Activated CD8-positive, alpha-beta T cell treated with anti-CD3 and anti-CD28 coated beads for 36 hours (primary cell): Measurements from ENCODE around the gene HMX1. TPM values are rescaled to one million over a fixed set of nuclear protein-coding genes. Genes with fewer than 3 reads are reported as not detected.

Source experiments
- ATAC-seq: fragments of 200-7000 bp; cut with Tn5 transposase; one replicate; pipeline ENCODE4 v1.10.0; 2021; ENCODE audit warnings: mild to moderate bottlenecking, moderate library complexity
- CTCF ChIA-PET: fragments of 350-600 bp; sonication (Branson Sonifier 250); formaldehyde crosslinking; loops from one replicate; lab custom pipeline; 2021; ENCODE audit warnings: antibody characterized with exemption; lab: Charles Lee
- POLR2A ChIA-PET: fragments of 350-600 bp; sonication (Branson Sonifier 250); formaldehyde crosslinking; loops from one replicate; lab custom pipeline; 2021; ENCODE audit warnings: antibody characterized with exemption; lab: Charles Lee
- DNase-seq: peaks from one replicate; pipeline ENCODE4 v3.0.0-alpha.2; 2020
- H3K27ac Mint-ChIP-seq: one replicate; pipeline ENCODE4 v1.8.0; 2021; ENCODE audit warnings: mild to moderate bottlenecking, mixed read lengths
- H3K27me3 Mint-ChIP-seq: one replicate; pipeline ENCODE4 v1.8.0; 2021; ENCODE audit warnings: mixed read lengths
- H3K36me3 Mint-ChIP-seq: one replicate; pipeline ENCODE4 v1.8.0; 2021; ENCODE audit warnings: low read depth, mixed read lengths
- H3K4me1 Mint-ChIP-seq: one replicate; pipeline ENCODE4 v1.8.0; 2021; ENCODE audit warnings: low read depth, mixed read lengths
- H3K4me3 Mint-ChIP-seq: one replicate; pipeline ENCODE4 v1.8.0; 2021; ENCODE audit warnings: mild to moderate bottlenecking, moderate library complexity, mixed read lengths
- H3K9me3 Mint-ChIP-seq: one replicate; pipeline ENCODE4 v1.8.0; 2021; ENCODE audit warnings: mixed read lengths
- CTCF ChIP-seq: fragments of 200-600 bp; IDR thresholded peaks from one replicate; pipeline ENCODE4 v1.8.0; 2022; ENCODE audit warnings: antibody characterized with exemption, mild to moderate bottlenecking
- intact Hi-C: fragments of 100-400 bp; cut with micrococcal nuclease; formaldehyde crosslinking; loops from one replicate; pipeline ENCODE4 v1.10.0; 2022
- total RNA-seq, 2 experiments: library from RNA; stranded (reverse); gene quantifications; one replicate each; pipeline ENCODE4 v1.2.3, GENCODE V29; 2021

HMX1 gene
- total RNA-seq, 2 experiments from 2014 or later = not detected

GRCh38 chr4:8865681-8866310 is 5.8 kb downstream of the HMX1 start:
- Mint-ChIP-seq H3K36me3 (no peaks in the 10 kb centered on the region), H3K9me3 (no peaks in the 10 kb centered on the region), H3K27me3 (peaks cover 73% of the 10 kb centered on the region), H3K4me3 (no peak overlapping the region), H3K4me1 (peaks cover 2% of the 10 kb centered on the region), H3K27ac (no peak overlapping the region)
- intact Hi-C loops = no loop called here
- ATAC-seq = no peak
- POLR2A ChIA-PET = no interaction called here
- CTCF ChIA-PET = no interaction called here
- no peak for TF ChIP-seq CTCF
- DNase-seq = no peak

GRCh38 chr4:8864912-8865680 is 6.5 kb downstream of the HMX1 start:
- CTCF ChIA-PET = no interaction called here
- no peak for DNase-seq
- no peak for TF ChIP-seq CTCF
- no peak overlapping the region for H3K27ac Mint-ChIP-seq
- intact Hi-C loops = no loop called here
- no peaks in the 10 kb centered on the region for H3K36me3 Mint-ChIP-seq
- no peak for ATAC-seq
- H3K4me1 Mint-ChIP-seq = peaks cover 3% of the 10 kb centered on the region
- no peaks in the 10 kb centered on the region for H3K9me3 Mint-ChIP-seq
- peaks cover 72% of the 10 kb centered on the region for H3K27me3 Mint-ChIP-seq
- POLR2A ChIA-PET = no interaction called here
- H3K4me3 Mint-ChIP-seq = no peak overlapping the region

GRCh38 chr4:8863686-8864682 is 7.7 kb downstream of the HMX1 start:
- H3K4me1 Mint-ChIP-seq = peaks cover 3% of the 10 kb centered on the region
- DNase-seq = no peak
- no peaks in the 10 kb centered on the region for H3K36me3 Mint-ChIP-seq
- peaks cover 71% of the 10 kb centered on the region for H3K27me3 Mint-ChIP-seq
- no peak for TF ChIP-seq CTCF
- POLR2A ChIA-PET = no interaction called here
- no peak for ATAC-seq
- H3K9me3 Mint-ChIP-seq = no peaks in the 10 kb centered on the region
- CTCF ChIA-PET = interaction anchor here (0.7 kb wide), 1 partner anchor 12 kb away, joined by 3 read pairs; no protein-coding TSS in a partner anchor
- H3K27ac Mint-ChIP-seq = no peak overlapping the region
- H3K4me3 Mint-ChIP-seq = no peak overlapping the region
- intact Hi-C loops = no loop called here

DNA sequence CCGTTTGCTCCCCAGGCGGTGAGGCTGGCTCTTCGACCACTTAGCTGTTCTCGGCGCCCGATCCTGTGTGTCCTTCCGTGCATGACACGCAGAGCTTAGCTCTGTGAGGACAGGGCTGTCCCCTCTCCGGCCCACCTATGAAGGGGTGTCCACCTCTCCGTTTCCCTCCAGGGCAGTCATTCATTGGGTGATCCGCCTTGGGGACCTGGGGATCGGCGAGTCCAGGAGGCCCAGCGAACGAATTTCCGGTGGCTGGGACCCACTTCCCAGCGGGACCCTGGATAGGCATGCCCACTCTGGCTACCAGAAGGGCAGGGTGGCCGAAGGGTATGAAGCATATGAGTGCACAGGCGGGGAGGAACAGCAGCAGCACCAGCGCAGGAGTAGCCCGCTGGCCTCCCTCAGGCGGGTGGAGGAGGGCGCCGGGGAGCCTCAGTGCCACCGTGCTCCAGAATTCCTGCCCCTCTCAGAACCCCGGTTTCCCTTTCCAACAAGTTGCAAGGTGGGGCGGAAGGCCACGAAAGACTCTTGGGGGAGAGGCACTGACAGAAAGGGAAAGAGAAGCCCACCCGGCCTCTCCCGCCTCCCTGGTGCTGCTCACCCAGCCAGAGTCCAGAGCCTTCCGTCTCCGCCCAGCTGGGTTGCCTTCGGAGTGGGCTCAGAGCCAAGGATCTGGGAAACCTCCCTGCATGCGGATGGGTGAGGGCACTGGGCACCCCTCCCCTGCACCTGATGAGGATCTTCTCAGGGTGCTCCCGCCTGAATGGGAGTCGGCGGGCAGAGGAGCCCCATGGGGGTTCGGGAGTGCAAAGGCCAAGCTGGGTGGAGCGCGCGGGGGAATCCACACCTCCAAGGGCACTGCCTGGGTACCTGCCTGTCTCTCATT is 8.6 kb downstream of the HMX1 start:
- Mint-ChIP-seq H3K36me3 (no peaks in the 10 kb centered on the region), H3K27me3 (peaks cover 66% of the 10 kb centered on the region), H3K27ac (no peak overlapping the region), H3K9me3 (no peaks in the 10 kb centered on the region), H3K4me1 (peaks cover 4% of the 10 kb centered on the region), H3K4me3 (no peak overlapping the region)
- ATAC-seq (no peak), DNase-seq (no peak)
- CTCF ChIA-PET = interaction anchor here (0.7 kb wide), 1 partner anchor 13 kb away, joined by 3 read pairs; no protein-coding TSS in a partner anchor
- no peak for TF ChIP-seq CTCF
- POLR2A ChIA-PET = no interaction called here
- intact Hi-C loops = no loop called here
